ENCODE measurements around the gene GCLM.
"Not testable (repeated sequence)": the region's sequence is repeated elsewhere in the genome, so short reads cannot be mapped to it uniquely, and the experiment has no call there.

The GCLM gene

DNA sequence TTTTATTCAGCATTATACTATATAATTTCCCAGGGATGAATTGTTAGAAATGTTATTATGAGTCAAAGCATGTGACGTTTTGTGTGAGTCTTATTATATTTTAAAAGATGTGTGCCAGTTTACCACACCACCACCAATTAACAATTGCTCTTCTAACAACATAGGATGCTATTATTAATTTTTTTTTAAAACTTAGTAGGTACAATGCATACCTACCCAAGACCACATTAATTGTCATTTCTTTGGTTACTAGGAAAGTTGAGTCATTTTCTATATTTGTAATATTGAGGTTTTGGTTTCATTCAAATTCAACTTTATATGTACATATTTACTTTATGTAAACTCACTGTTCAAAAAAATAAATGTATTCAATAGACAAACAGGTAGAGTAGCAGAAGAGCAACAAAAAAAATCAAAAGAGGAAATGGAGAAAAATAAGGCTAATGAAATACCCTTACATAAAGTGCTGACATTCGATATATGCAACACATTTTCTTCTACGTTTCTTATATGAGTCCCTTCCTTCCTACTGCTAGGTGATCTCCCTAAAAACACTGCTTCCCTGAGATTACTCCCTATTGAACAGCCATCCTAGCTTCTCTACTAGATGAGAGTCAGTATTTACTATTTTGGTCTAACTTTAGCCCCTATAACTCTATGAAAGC lies 9.6 kb downstream of the GCLM start:
- DNase-seq: no peak

DNA sequence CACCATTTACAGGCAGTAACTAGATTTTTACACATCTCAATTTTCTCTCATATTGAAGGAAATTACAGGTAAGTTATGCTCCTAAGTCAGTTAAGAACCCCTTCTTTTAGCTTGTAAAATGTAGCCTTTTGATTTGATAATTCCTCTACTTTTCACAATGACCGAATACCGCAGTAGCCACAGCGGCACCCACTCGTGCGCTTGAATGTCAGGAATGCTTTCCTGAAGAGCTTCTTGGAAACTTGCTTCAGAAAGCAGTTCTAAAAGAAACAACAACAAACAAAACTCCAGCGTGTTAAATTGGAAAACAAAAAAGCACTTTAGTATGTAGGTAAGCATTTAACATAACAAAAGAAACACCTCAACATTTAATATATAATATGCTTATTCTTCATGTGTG lies 20.3 kb downstream of the GCLM start:
- no peak for DNase-seq

DNA sequence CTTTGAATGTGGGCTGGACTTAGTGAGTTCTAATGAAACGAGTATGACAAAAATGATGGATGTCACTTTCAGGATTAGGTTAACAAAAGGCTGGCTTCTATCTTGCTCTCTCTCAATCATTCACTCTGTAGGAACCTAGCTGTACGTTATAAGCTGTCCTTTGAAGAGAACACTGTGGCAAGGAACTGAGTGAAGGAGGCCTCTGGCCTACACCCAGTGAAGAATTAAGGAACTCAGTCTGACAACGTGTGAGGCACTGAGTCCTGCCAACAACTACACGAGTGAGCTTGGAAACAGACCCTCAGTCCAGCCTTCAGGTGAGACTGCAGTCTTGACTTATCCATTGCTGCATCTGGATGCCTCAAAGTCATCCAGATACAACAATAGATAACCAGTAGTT lies 27.0 kb downstream of the GCLM start:
- no peak for DNase-seq

DNA sequence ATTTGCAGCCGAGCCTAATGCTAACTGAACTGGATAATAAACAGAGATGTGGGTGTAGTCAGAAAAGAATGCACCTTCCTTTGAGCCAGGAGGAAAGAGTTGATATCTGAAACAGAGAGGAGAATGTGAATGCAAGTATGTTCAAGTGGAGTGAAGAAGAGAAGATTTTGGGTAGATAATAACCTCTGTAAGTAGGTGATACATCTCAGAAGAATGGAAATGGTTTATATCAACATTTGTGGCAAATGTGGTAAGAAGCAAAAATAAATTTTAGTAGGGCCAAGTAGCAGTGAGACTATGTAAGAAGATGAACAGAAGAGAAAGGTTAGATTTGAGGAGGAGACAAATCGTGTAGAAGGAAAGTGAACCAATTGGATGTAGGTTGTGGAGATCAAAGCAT lies 28.5 kb downstream of the GCLM start:
- no peak for DNase-seq

DNA sequence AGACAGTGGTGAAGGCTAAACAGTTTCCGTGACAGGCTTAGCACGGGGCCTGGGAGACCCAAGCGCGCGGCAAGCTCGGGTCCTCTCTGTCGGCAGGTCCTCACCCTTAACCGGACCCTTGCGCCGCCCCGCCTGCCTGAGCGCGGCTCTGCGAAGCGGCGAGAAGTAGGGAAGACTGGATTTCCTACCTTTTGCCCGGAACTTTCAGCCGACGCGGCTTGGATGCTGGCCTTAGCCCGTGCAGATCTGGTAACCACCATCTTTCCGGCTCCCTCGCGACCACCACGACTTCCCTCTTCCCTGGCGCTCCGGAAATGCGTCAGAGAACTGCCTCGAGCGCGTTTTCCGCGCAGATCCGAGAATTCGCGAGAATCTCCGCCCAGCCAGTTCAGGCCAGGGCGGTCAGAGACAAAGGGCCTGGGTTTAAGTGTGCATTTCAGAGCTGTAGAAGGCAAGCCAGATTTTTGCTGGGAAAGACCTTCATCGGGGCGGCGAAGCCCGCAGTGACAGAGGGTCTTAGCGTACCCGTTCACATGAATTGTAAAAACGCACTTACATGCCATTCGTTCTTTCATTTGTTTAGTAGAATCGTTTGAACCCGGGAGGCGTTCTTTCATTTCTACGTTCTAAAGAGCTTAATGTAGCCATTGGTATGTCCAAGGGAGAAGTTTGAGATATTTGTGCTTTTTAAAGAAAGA lies 30.2 kb downstream of the GCLM start, which contains the start of gene DNTTIP2:
Gene DNTTIP2 (minus strand): TSS at position 318 of the 698 bp plus-strand sequence. CDS start 58 bp downstream, at position 260.
- peak; percentile 28 to 96 (median 87) for DNase-seq

DNA sequence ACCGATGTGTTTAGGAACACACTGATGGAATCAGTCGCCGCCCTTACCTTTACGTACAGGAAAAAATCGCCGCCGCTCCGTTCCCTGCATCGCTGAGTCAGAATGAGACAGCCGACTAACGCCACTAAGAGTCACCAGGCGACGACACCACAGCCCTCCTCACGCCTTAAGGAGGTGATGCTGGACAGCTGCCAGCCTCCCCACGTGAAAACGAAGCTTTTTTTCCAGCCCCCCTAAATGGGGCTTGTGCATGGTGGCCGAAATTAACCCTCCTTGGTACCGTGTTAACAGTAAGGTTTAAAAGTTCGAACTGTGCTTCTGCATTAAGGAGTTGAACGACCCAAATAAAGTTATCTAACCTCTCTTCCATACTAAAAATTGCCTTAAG lies 30.7 kb downstream of the GCLM start:
- peak in 23 of 58 donors; percentile 0 to 54 (median 16) for DNase-seq

DNA sequence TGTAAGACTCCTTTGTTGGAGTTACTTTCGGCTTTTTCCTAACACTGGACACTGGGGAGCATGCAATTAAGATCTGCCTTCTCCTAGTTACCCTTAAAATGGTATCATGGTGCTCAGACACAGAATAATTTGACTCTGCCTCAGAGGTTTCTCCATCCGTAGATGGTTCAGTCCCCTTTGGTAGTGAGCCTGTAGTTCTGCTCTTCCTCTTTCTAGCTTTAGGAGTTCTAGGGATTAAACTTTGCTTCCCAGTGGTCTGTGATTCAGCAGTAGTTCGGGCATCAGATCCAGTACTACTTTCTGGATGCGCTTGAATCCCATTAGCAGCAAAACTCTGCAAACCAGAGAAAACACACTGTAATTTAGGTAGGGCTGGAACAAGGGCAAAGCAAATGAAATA lies 31.7 kb downstream of the GCLM start:
- no peak for DNase-seq

DNA sequence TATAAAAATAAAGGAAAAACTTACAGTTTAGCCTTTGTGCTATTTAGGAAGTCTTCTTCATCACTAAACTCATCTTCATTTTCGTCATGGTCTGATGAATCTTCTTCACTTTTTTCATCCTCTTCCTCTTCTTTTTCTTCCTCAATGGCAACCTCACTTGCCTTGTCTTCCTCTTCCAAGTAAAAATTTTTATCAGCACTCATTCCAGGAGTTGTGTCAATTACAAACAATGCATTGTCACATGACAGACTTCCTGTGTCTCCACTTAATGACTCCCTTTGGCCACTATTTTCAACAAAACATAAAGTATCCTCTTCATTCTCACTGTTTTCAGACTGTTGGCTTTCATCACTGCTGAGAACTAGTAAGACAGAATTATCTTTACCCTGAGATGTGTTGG lies 33.0 kb downstream of the GCLM start:
- DNase-seq: no peak

DNA sequence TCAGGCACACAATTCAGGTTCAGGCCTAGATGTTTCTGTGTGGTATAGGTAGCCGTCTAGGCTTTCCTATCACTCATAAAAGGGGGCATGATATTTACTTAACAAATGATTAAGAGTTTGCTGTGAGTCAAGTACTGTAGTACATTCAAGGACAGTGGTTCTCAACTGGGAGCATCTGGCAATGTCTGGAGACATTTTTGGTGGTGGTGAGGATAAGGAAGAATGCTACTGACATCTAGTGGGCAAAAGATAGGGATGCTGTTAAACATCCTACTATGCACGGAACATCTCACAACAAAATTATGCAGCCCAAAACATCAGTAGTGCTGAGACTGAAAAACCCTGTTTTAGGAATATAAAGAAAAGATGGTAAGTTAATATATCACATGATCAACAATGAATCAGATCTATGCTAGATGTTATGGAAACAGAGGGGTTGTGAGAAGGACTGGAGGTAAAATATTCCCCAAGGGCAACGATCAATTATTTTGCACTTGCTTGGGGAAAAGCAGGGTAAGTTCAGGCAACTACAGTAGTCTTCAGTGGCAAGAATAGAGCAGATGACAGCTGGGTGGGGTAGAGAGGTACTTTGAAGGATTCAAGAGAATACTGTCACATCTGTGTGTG lies 35.1 kb downstream of the GCLM start:
- no peak for DNase-seq

DNA sequence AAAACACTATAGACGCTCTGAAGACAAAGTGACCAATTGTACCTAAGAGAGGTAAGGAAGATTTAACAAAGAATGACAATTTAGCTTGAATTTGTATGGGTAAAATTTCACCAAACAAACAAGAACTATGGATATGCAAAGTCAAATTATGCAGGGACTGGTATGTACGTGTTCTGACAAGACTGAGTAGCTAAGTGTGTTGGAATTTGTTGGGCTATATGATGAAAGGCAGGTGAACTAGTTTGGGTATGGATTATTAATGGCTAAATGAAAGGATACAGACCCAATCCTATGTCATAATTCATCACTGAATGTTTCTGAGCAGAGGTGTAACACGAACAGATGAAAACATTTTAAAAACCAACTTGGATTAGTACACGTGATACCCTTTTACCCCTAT lies 37.9 kb downstream of the GCLM start:
- DNase-seq: no peak

DNA sequence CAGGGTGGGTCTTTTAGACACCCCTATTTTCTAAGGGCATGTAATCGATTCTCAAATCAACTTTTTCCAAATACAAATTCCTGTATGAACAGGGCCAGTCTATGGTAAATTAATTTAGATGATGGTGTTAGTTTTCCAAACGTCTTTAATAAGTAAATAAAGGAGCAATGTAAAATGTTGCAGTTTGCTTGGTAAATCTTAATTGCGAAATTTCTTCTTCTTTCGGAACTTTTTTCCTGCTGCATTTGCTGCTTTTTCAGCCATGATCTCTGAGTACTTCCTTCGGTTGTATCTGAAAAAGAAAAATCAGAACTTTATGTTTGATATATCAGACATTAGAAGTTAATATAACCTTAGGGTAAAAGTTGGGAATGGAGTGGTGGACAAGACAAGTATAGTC lies 39.6 kb downstream of the GCLM start:
- no peak for DNase-seq

DNA sequence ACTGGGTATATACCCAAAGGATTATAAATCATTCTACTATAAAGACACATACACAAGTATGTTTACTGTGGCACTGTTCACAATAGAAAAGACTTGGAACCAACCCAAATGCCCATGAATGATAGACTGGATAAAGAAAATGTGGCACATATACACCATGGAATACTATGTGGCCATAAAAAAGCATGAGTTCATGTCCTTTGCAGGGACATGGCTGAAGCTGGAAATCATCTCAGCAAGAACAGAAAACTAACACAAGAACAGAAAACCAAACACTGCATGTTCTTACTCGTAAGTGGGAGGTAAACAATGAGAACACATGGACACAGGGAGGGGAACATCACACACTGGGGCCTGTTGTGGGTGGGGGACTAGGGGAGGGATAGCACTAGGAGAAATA lies 40.7 kb downstream of the GCLM start:
- not testable (repeated sequence) for DNase-seq

DNA sequence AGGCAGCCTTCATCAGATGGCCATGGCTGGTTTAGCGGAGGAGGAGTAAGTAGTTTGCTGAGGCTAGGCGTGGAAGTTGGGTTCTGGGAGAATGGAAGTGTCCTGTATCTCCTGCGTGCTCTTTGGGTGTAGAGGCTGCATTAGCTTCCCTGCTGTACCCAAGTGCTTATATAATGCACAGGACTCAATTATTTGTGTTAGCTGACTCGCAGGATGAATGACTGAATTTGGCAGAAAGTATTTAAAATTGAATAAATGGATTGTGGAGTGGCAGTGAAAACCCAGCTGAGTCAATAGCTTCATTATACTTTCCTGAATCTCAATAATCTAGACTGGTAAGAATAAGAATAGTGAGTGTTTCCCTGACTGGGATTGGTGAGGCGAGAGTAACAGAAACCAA lies 44.0 kb downstream of the GCLM start:
- no peak for DNase-seq

DNA sequence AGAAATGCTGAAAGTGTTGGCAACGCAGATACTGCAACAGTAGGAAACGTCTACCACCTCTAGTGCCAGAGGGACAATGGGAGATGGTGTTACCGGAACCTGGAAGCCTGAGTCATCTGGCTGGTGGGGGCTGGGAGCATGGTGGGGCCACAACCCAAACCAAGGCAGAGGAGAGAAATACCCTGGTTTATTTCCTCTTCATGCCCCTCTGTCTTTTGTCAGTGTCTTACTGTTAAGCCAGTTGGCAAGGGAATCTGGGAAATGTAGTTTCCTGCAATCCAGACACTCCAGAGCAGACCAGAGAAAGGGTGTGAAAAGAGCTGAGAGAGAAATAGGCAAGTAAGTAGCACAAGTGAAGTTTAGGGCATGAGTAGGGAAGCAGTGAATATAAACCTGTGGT lies 45.1 kb downstream of the GCLM start:
- no peak for DNase-seq

DNA sequence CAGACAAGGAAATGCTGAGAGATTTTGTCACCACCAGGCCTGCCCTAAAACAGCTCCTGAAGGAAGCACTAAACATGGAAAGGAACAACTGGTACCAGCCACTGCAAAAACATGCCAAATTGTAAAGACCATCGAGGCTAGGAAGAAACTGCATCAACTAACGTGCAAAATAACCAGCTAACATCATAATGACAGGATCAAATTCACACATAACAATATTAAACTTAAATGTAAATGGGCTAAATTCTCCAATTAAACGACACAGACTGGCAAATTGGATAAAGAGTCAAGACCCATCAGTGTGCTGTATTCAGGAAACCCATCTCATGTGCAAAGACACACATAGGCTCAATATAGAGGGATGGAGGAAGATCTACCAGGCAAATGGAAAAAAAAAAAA lies 51.6 kb downstream of the GCLM start:
- not testable (repeated sequence) for DNase-seq

DNA sequence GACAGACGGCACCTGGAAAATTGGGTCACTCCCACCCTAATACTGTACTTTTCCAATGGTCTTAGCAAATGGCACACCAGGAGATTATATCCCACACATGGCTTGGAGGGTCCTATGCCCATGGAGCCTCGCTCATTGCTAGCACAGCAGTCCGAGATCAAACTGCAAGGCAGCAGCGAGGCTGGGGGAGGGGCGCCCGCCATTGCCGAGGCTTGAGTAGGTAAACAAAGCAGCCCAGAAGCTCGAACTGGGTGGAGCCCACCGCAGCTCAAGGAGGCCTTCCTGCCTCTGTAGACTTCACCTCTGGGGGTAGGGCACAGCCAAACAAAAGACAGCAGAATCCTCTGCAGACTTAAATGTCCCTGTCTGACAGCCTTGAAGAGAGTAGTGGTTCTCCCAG lies 53.2 kb downstream of the GCLM start:
- not testable (repeated sequence) for DNase-seq

DNA sequence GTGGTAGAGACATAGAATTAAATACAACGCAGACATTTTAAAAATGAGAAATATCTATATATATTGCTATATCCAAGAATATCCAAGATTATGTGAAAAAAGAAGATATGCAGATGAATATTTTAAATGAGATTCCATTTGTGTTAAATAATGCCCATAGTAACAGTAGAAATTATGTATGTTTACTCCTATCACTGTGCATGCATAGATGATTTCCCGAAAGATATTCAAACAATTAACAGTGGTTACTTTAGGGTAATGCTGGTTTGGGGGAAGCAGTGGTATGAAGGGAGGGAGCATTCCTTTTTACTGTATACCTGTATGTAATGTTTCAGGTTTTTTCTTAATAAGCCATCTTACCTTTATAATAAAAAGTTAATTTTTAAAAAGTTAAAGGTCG lies 55.3 kb downstream of the GCLM start:
- DNase-seq: no peak

DNA sequence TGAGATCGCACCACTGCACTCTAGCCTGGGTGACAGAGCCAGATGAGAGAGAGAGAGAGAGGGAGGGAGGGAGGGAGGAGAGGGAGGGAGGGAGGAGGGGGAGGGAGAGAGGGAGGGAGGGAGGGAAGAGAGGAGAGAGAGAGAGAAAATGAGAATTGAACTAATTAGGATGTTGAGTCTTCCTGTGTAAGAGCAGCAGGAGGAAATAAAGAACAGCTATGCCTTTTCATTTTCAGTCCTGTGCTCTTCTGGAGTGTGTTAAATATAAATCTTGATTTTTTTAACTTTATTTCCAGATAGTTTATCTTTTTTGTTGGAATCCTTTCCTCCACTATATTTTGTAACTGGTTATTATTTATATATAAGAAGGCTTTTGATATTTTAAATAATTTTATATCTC lies 57.4 kb downstream of the GCLM start:
- DNase-seq: no peak

DNA sequence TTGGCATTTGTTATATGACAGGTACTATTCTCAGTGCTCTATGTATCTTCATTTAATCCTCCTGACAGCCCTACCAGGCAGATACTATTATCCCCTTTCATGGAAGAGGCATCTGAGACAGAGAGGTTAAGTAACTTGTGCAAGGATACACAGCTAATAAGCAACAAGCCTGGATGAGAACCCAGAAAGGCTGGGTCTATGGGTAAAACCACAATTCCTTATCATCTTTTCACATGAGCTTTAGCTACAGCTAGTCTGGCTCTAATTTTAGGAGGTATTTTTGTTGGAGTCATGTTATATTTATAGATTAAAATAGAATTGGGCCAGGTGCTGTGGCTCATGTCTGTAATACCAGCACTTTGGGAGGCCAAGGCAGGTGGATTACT lies 57.9 kb downstream of the GCLM start:
- DNase-seq: no peak

DNA sequence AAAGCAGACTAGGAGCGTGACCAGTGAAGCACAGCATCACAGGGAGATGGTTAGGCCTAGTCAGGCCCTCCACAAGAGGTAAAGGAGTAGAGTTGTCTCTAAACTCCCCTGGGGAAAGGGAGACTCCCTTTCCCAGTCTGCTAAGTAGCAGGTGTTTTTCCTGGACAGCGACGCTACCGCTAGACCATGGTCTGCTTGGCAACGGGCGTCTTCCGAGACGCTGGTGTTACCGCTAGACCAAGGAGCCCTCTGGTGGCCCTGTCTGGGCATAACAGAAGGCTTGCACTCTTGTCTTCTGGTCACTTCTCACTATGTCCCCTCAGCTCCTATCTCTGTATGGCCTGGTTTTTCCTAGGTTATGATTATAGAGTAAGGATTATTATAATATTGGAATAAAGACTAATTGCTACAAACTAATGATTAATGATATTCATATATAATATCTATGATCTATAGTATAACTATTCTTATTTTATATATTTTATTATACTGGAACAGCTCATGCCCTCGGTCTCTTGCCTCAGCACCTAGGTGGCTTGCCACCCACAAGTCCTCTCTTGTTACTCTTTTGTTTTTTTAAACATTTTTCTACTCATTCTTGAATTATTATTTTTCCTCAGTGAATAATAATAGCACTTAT lies 58.4 kb downstream of the GCLM start:
- peak in 46 of 58 donors; percentile 2 to 74 (median 32) for DNase-seq

DNA sequence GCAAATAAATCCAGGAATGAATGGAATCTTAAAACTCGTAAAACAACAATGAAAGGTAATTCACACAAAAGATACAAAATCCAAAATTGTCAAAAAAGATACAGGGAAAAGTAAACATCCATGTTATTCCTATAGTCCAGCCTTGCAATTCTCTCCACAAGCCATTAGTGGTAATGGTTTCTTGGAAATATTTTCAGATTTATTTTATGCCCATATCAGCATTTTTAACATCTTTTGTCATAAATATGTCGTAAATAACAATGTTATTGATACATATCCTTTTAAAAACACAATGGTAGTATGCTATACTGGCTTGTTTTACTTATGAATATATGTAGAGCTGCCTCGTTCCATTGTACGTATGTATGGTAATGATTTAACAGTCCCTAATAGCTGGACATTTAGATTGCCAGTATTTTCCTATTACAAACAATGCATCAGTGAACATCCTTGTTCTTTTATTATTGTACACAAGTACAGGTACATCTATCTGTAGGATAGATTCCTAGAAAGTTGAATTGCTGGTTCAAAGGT lies 60.8 kb downstream of the GCLM start:
- no peak for DNase-seq

DNA sequence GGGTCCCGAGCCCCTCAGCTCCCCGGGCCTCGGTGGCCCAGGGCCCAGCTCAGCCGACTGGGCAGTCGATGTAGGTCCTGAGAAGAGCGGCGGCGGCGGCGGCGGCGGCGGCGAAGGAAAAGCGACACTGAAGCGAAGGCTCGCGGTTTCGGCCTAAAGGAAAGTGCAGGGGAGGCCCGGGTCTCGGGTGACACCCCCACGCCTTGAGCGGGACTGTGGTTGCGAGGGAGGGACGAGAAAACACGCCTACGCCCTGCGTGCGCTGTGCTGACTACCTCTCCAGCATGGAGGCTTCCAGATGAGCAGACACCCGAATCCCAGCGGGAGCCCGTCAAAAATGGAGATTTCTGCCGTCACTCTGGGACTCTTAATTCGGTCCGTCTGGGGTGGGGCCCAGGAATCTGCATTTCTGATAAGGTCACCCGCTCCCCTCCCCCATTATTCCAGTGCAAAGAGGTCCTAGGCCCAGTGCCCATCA lies 61.4 kb downstream of the GCLM start:
- DNase-seq: peak in 53 of 58 donors; percentile 23 to 82 (median 53)
